IPS-18a (cell line): ENCODE measurements around the gene CLASP1.
"Not testable (repeated sequence)": the region's sequence is repeated elsewhere in the genome, so short reads cannot be mapped to it uniquely, and the experiment has no call there.

ENCODE experiments used
- H3K27ac ChIP-seq: one replicate; pipeline ENCODE4 v1.5.1; 2013; ENCODE audit warnings: low read length
- H3K27me3 ChIP-seq: one replicate; pipeline ENCODE4 v1.6.1; 2013; ENCODE audit warnings: mild to moderate bottlenecking, low read length; ENCODE audit not compliant: control insufficient read depth, insufficient read depth
- H3K36me3 ChIP-seq: one replicate; pipeline ENCODE4 v1.6.1; 2013; ENCODE audit warnings: low read depth, low read length; ENCODE audit not compliant: control insufficient read depth
- H3K4me1 ChIP-seq: one replicate; pipeline ENCODE4 v1.6.1; 2013; ENCODE audit warnings: low read depth, low read length; ENCODE audit not compliant: control insufficient read depth
- H3K4me3 ChIP-seq: one replicate; pipeline ENCODE4 v1.5.1; 2013; ENCODE audit warnings: low read length
- H3K9ac ChIP-seq: one replicate; pipeline ENCODE4 v1.6.1; 2013; ENCODE audit warnings: mild to moderate bottlenecking, low read length, moderate library complexity
- H3K9me3 ChIP-seq: one replicate; pipeline ENCODE4 v1.6.1; 2013; ENCODE audit warnings: low read depth, low read length; ENCODE audit not compliant: control insufficient read depth

Gene CLASP1

DNA sequence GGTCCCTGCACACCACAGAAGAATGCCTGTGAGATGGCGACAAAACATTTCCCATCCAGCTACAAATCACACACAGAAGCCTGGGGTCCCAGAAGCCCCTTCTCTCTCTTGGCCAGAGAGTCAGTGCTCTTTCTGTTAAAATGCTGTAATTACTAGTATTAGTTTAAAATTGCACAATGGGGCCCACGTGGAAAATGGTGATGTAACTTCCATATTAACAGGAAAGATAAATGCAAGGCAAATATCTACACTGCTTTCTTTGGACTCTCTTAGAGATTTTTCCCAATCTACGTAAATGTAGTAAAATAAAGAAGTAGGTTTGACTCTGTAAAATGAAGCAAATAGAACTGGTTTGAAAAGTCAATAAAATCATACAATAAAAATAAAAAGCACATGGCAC, 250.4 kb downstream of the CLASP1 start:
- H3K4me1 ChIP-seq: no peaks in the 10 kb centered on the region
- H3K36me3 ChIP-seq: peaks cover 53% of the 10 kb centered on the region
- no peak overlapping the region for H3K27ac ChIP-seq
- H3K4me3 ChIP-seq: no peak overlapping the region
- no peaks in the 10 kb centered on the region for H3K27me3 ChIP-seq
- H3K9ac ChIP-seq: no peak overlapping the region
- H3K9me3 ChIP-seq: no peaks in the 10 kb centered on the region

DNA sequence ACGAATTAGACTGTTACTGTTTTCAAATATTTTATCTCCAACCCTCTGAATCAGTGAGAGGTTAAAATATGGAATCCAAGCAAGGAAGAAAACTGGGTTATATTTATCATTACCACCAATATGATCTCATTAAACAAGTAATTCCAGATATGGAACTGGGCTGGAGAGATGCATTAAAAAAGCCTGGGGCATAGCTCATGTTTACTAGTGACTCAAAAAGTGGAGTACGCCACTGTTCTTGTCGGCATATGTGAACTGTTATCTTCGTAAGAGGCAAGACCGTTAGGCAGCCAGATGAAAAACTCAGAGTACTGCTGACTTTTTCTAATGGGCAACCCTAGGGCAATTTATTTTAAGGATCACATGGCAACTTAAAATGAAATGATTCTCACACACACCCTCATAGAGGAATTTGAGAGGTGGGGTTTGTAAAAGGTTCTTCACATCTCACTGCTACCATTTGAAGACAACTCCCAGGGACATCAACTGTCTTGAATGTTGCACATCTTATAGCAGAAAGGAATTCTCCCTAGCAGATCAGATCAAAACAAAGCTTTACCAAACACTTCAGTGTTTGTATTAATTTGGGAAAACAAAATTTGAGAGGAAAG, 259.1 kb downstream of the CLASP1 start:
- Histone ChIP-seq H3K4me1 (no peaks in the 10 kb centered on the region), H3K9ac (no peak overlapping the region), H3K27ac (no peak overlapping the region), H3K27me3 (no peaks in the 10 kb centered on the region), H3K4me3 (no peak overlapping the region), H3K9me3 (no peaks in the 10 kb centered on the region), H3K36me3 (peaks cover 31% of the 10 kb centered on the region)

DNA sequence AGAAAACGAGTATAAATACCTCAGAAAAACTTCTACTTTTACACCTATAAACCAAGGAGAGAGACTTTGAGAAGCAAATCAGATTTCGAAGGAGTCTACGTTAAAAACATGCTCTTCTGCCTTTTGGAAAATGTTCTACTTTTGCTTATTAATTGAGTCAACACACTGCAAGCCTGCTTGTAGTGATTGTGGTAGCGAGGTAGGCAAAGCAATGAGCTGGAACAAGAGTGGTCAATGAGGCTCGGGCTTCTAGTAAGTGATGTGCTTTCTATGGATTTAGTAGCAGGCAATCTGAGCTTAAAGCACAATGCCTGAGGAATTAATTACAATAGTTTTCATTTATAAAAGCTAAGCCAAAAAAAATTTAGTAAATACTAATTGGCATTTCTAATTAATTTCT, 260.9 kb downstream of the CLASP1 start:
- Histone ChIP-seq H3K27me3 (no peaks in the 10 kb centered on the region), H3K4me1 (no peaks in the 10 kb centered on the region), H3K36me3 (peaks cover 24% of the 10 kb centered on the region), H3K4me3 (no peak overlapping the region), H3K27ac (no peak overlapping the region), H3K9ac (no peak overlapping the region), H3K9me3 (no peaks in the 10 kb centered on the region)

DNA sequence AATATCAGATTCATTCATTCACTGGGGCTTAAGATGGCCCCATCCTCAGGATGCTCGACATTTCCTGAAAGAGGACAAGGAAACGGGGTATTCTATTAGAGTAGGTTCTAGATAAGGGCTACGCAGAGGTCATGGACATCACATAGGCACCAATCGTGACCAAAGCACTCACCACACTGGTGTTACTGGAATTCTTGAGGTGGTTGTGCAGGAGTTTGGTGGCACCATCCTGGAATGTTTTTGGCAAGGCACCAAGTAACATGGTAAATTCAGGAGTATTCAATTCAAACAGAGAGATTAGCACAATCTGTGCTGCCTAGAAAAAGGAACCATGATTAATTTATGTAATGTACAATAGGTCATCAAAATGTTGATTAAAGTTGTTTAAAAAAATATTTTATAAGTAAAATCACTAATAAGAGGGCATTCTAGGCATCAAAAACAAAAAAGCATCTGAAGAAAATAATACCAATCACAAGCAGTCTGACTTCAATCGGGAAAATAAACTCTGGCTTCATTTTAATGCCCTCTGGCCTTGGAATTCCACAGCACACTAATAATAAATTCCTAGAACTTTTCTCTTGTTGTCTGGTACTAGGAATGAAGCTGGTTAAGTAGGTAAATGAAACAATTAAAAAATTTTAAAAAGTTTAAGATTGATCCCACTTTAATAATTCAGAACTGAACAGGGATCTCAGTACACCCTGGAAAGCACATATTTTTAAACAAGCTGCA, 261.5 kb downstream of the CLASP1 start:
- Histone ChIP-seq H3K36me3 (peaks cover 24% of the 10 kb centered on the region), H3K9me3 (no peaks in the 10 kb centered on the region), H3K27me3 (no peaks in the 10 kb centered on the region), H3K9ac (no peak overlapping the region), H3K27ac (no peak overlapping the region), H3K4me1 (no peaks in the 10 kb centered on the region), H3K4me3 (no peak overlapping the region)

DNA sequence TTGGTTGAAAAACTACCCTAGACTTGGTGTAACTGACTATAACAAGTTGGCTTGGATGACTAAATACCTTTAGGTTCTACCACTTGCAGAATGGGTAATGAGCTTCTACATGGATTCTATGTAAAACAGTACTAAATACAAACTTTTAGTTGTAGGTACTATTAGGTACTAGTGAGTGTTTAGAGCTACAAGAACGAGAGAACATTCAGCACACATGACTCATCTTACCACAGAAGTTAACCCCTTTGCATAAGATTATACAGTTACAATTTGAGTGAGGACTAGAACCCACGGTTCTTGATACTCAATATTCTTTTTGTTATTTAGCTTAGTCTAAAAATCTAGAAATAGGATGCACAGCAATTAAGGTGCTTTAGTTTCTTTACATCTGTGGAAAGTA, 262.6 kb downstream of the CLASP1 start:
- no peaks in the 10 kb centered on the region for H3K4me1 ChIP-seq
- no peaks in the 10 kb centered on the region for H3K27me3 ChIP-seq
- peaks cover 33% of the 10 kb centered on the region for H3K36me3 ChIP-seq
- no peak overlapping the region for H3K27ac ChIP-seq
- no peak overlapping the region for H3K9ac ChIP-seq
- H3K9me3 ChIP-seq: no peaks in the 10 kb centered on the region
- no peak overlapping the region for H3K4me3 ChIP-seq

DNA sequence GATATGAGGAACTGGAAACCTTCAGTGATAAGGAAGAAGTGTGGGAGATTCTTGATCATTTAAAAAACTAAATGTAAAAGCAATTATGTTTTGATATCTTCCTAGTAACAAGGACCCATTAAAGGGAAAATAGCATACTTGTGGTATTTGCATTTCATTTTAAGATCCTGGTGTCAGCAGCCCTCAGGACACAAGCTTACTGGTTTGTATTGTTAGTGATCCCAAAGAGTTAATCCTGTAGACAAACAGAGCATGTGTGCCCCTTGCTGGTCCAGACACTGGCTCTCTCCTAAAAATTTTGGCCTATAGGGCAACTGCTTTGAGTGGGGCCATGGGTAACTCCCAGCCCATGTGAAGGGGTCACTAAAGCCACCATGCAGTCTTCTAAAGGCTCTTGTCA, 263.2 kb downstream of the CLASP1 start:
- H3K9me3 ChIP-seq: no peaks in the 10 kb centered on the region
- H3K9ac ChIP-seq: no peak overlapping the region
- no peak overlapping the region for H3K27ac ChIP-seq
- H3K4me3 ChIP-seq: no peak overlapping the region
- H3K4me1 ChIP-seq: no peaks in the 10 kb centered on the region
- peaks cover 37% of the 10 kb centered on the region for H3K36me3 ChIP-seq
- H3K27me3 ChIP-seq: no peaks in the 10 kb centered on the region

DNA sequence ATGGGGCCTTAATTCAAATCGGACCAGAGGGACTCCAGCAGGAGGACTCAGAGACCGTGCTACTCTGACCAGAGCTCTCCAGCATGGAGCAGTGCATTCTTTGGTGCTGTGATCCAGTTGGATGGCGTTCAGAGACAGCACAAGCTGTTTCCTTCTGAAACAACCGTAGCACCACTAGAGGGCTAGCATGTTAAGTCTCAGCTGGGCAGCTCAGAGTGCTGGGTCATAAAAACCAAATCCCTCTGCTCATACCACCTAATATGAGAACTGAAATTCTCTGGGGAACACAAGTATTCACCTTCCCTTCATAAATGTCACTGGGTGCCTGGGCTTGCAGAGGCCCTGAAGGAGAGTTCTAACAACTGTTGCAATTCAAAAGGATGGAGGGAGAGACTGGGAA, 266.5 kb downstream of the CLASP1 start:
- Histone ChIP-seq H3K27ac (no peak overlapping the region), H3K4me1 (no peaks in the 10 kb centered on the region), H3K9ac (no peak overlapping the region), H3K4me3 (no peak overlapping the region), H3K9me3 (no peaks in the 10 kb centered on the region), H3K27me3 (no peaks in the 10 kb centered on the region), H3K36me3 (peaks cover 37% of the 10 kb centered on the region)

DNA sequence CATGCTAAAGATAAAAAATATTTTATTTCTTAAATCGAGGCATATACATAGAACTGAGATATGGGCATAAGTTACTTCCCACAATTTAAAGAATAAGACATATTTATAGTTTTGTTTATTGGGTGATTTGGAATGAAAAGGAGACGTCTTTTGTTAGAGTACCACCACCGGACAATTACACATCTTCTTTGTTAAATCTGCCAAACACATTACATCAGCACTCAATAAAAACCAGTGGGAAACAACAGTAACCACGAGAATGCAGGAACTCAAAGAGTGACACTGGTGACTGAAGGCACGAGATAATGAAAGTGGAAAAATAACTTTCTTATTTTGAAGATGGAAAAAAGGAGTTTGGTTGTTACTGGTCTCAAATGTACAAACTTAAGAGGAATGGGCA, 271.6 kb downstream of the CLASP1 start:
- no peak overlapping the region for H3K27ac ChIP-seq
- H3K4me1 ChIP-seq: no peaks in the 10 kb centered on the region
- H3K9ac ChIP-seq: no peak overlapping the region
- no peaks in the 10 kb centered on the region for H3K27me3 ChIP-seq
- H3K36me3 ChIP-seq: peaks cover 24% of the 10 kb centered on the region
- H3K9me3 ChIP-seq: no peaks in the 10 kb centered on the region
- H3K4me3 ChIP-seq: no peak overlapping the region

DNA sequence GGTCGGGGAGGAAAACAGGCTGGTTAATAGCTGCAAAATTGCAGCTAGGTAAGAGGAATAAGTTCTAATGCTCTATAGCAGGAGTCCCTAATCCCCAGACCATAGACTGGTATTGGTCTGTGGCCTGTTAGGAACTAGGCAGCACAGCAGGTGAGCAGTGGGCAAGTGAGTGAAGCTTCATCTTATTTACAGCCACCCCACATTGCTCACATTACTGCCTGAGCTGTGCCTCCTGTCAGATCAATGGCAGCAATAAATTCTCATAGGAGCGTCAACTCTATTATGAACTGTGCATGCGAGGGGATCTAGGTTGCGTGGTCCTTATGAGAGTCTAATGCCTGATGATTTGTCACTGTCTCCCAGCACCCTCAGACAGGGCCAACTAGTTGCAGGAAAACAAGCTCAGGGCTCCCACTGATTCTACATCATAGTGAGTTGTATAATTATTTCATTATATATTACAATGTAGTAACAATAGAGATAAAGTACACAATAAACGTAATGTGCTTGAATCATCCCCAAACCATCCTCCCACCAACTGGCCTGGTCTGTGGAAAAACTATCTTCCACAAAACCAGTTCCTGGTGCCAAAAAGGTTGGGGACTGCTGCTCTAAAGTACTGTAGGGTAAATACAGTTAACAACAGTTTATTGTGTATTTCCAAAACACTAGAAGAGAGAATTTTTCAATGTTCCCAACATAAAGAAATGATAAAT, 272.6 kb downstream of the CLASP1 start:
- Histone ChIP-seq H3K4me1 (no peaks in the 10 kb centered on the region), H3K27ac (no peak overlapping the region), H3K27me3 (no peaks in the 10 kb centered on the region), H3K4me3 (no peak overlapping the region), H3K9me3 (no peaks in the 10 kb centered on the region), H3K36me3 (peaks cover 15% of the 10 kb centered on the region), H3K9ac (no peak overlapping the region)

DNA sequence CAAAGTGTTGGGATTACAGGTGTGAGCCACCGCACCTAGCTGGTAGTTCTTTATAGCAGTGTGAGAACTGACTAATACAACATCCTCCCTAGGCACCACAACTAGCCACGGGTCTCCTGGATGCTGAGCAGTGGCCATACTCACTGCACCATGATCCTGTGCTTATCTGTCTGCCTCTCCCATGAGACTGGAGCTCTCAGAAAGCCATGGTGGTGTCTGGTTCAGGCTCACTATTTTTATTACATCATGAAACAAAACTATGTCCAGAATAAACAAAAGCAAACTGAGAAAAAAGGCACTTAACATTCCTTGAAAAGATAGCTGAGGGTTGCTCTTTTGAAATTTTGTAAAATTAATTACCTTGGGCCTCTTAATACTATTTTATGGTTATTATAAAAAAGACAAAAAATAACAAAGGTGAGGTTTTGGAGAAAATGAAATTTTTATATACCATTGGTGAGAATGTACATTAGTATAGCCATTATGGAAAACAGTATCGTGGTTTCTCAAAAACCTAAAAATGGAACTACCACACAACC, 273.6 kb downstream of the CLASP1 start:
- no peaks in the 10 kb centered on the region for H3K9me3 ChIP-seq
- no peaks in the 10 kb centered on the region for H3K4me1 ChIP-seq
- H3K9ac ChIP-seq: no peak overlapping the region
- H3K27ac ChIP-seq: no peak overlapping the region
- no peaks in the 10 kb centered on the region for H3K27me3 ChIP-seq
- H3K4me3 ChIP-seq: no peak overlapping the region
- H3K36me3 ChIP-seq: peaks cover 11% of the 10 kb centered on the region

DNA sequence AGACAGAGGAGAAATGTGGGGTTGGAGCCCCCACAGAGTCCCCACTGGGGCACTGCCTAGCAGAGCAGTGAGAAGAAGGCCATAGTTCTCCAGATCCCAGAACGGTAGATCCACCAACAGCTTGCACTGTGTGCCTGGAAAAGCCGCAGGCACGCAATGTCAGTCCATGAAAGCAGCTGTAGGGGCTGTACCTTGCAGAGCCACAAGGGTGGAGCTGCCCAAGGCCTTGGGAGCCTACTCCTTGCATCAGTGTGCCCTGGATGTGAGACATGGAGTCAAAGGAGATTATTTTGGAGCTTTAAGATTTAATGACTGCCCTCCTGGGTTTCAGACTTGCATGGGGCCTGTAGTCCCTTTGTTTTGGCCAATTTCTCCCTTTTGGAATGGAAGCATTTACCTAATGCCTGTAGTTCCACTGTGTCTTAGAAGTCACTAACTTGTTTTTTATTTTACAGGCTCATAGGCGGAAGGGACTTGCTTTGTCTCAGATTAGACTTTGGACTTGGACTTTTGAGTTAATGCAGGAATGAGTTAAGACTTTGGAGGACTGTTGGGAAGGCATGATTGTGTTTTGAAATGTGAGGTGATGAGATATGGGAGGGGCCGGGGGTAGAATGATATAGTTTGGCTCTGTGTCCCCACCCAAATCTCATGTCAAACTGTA, 274.7 kb downstream of the CLASP1 start:
- H3K36me3 ChIP-seq: peaks cover 11% of the 10 kb centered on the region
- H3K27ac ChIP-seq, H3K4me1 ChIP-seq, H3K27me3 ChIP-seq, H3K4me3 ChIP-seq, H3K9me3 ChIP-seq, H3K9ac ChIP-seq: not testable (repeated sequence)
